Measurements from ENCODE around the gene CCNY.

DNA sequence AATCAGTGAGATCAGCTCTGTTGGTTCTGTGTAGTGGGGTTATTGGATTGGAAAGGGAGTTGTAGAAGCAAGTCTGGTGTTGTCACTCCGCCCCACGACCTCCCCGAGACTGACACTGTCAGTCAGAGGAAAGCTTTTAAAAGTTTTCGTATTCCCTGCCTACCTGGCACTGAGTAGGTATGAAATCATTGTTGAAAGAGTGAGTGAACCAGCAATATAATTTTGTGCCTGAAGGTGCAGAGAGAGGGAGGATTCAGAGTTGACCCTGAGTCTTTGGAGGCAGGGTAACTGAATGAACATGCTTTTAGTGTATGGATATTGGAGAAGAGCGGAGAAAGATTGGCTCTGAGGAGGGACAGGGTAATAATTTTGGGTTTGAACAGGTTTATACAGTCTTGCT lies 27.3 kb downstream of the CCNY start:
- TF ChIP-seq YY1 (IDR thresholded peaks at IDR 0.05; ENCODE audit: insufficient read depth, insufficient read length) (no peak), SUZ12 (IDR thresholded peaks at IDR 0.05; ENCODE audit: extremely low read depth, insufficient read depth, insufficient read length) (no peak), ZNF274 (IDR thresholded peaks at IDR 0.05; ENCODE audit: low read depth, low read length) (no peak)
